HEK293T (cell line): ENCODE data around the gene RNGTT.
"Not testable (repeated sequence)": the region's sequence is repeated elsewhere in the genome, so short reads cannot be mapped to it uniquely, and the experiment has no call there.

Experiments used
- CTCF ChIA-PET: fragments of 350-600 bp; formaldehyde crosslinking; extraction: SDS; loops from one replicate; lab custom pipeline; 2021; ENCODE audit warnings: antibody characterized with exemption, inconsistent platforms; lab: Yijun Ruan, JAX
- POLR2A ChIA-PET: fragments of 350-600 bp; formaldehyde crosslinking; extraction: SDS; loops from one replicate; lab custom pipeline; 2020; ENCODE audit warnings: antibody characterized with exemption, inconsistent platforms; lab: Yijun Ruan, JAX
- DNase-seq: peaks from one replicate; pipeline ENCODE4 v3.0.0; 2012; ENCODE audit warnings: mixed read lengths; ENCODE audit errors: extremely low spot score
- ARNT ChIP-seq: fragments of 450-650 bp; IDR thresholded peaks from 2 replicates; pipeline ENCODE4 v1.6.1; 2017; ENCODE audit warnings: mild to moderate bottlenecking
- BHLHE40 ChIP-seq: fragments of 450-650 bp; IDR thresholded peaks from 2 replicates; pipeline ENCODE4 v1.6.1; 2016; ENCODE audit warnings: mild to moderate bottlenecking, moderate library complexity, borderline replicate concordance
- CTBP1 ChIP-seq: fragments of 450-650 bp; IDR thresholded peaks from 2 replicates; pipeline ENCODE4 v1.6.1; 2016; ENCODE audit warnings: borderline replicate concordance
- ELF4 ChIP-seq: fragments of 450-650 bp; IDR thresholded peaks from 2 replicates; pipeline ENCODE4 v1.6.1; 2017; ENCODE audit warnings: antibody characterized with exemption
- FOXA1 ChIP-seq: fragments of 450-650 bp; IDR thresholded peaks from 2 replicates; pipeline ENCODE4 v1.6.1; 2016; ENCODE audit warnings: mild to moderate bottlenecking
- FOXK2 ChIP-seq: fragments of 450-650 bp; IDR thresholded peaks from 2 replicates; pipeline ENCODE4 v1.6.1; 2016; ENCODE audit warnings: mild to moderate bottlenecking
- FOXM1 ChIP-seq: fragments of 450-650 bp; IDR thresholded peaks from 2 replicates; pipeline ENCODE4 v1.6.1; 2017; ENCODE audit warnings: mild to moderate bottlenecking, borderline replicate concordance
- HDGF ChIP-seq: fragments of 450-650 bp; IDR thresholded peaks from 2 replicates; pipeline ENCODE4 v1.6.1; 2017; ENCODE audit warnings: antibody characterized with exemption, borderline replicate concordance
- L3MBTL2 ChIP-seq: fragments of 450-650 bp; conservative IDR thresholded peaks from 2 replicates; pipeline ENCODE4 v1.6.1; 2016; ENCODE audit warnings: mild to moderate bottlenecking
- LEF1 ChIP-seq: fragments of 450-650 bp; IDR thresholded peaks from 2 replicates; pipeline ENCODE4 v1.6.1; 2017; ENCODE audit warnings: mild to moderate bottlenecking, borderline replicate concordance
- NFRKB ChIP-seq: fragments of 450-650 bp; IDR thresholded peaks from 2 replicates; pipeline ENCODE4 v1.6.1; 2016; ENCODE audit warnings: mild to moderate bottlenecking, moderate library complexity
- PKNOX1 ChIP-seq: fragments of 450-650 bp; IDR thresholded peaks from 2 replicates; pipeline ENCODE4 v1.6.1; 2016
- SP1 ChIP-seq: fragments of 450-650 bp; IDR thresholded peaks from 2 replicates; pipeline ENCODE4 v1.6.1; 2017
- SUZ12 ChIP-seq: fragments of 450-650 bp; IDR thresholded peaks from 2 replicates; pipeline ENCODE4 v1.6.1; 2016; ENCODE audit warnings: mild to moderate bottlenecking
- TARDBP ChIP-seq: fragments of 450-650 bp; IDR thresholded peaks from 2 replicates; pipeline ENCODE4 v1.6.1; 2016
- ZNF384 ChIP-seq: fragments of 450-650 bp; IDR thresholded peaks from 2 replicates; pipeline ENCODE4 v1.6.1; 2016

The RNGTT gene

GRCh38 chr6:88964509-88964908 is 1.1 kb upstream of the RNGTT start:
- TF ChIP-seq ELF4 (no peak), SUZ12 (no peak), PKNOX1 (no peak), LEF1 (no peak), FOXK2 (no peak), BHLHE40 (no peak), ARNT (no peak), FOXA1 (no peak), NFRKB (no peak), ZNF384 (no peak), TARDBP (no peak), L3MBTL2 (no peak), CTBP1 (no peak), SP1 (no peak), HDGF (no peak), FOXM1 (no peak)
- no peak for DNase-seq
- CTCF ChIA-PET, result no interaction called here
- POLR2A ChIA-PET, result interaction anchor here (0.7 kb wide), 1 partner anchor 116 kb away, joined by 3 read pairs; the partner anchor contains the start of gene PNRC1

DNA sequence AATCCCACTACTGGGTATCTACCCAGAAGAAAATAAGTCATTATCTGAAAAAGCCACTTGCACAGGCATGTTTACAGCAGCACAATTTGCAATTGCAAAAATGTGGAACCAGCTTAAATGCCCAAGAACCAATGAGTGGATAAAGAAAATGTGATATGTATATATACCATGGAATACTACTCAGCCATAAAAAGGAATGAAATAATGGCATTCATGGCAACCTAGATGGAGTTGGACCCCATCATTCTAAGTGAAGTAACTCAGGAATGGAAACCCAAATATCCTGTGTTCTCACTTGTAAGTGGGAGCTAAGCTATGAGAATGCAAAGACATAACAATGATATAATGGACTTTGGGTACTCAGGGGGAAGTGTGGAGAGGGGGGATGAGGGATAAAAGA is 4.6 kb downstream of the RNGTT start:
- ChIA-PET CTCF (no interaction called here), POLR2A (no interaction called here)
- TF ChIP-seq FOXK2 (no peak), LEF1 (no peak), FOXM1 (no peak), PKNOX1 (no peak), NFRKB (no peak), TARDBP (no peak), CTBP1 (no peak), ELF4 (no peak), ZNF384 (no peak), BHLHE40 (no peak), ARNT (no peak)
- DNase-seq, result no peak

GRCh38 chr6:88953550-88954386 is 9.7 kb downstream of the RNGTT start:
- ChIA-PET CTCF (no interaction called here), POLR2A (interaction anchor here (1.2 kb wide), 1 partner anchor 10 kb away, joined by 5 read pairs; the partner anchor contains the start of gene RNGTT)

DNA sequence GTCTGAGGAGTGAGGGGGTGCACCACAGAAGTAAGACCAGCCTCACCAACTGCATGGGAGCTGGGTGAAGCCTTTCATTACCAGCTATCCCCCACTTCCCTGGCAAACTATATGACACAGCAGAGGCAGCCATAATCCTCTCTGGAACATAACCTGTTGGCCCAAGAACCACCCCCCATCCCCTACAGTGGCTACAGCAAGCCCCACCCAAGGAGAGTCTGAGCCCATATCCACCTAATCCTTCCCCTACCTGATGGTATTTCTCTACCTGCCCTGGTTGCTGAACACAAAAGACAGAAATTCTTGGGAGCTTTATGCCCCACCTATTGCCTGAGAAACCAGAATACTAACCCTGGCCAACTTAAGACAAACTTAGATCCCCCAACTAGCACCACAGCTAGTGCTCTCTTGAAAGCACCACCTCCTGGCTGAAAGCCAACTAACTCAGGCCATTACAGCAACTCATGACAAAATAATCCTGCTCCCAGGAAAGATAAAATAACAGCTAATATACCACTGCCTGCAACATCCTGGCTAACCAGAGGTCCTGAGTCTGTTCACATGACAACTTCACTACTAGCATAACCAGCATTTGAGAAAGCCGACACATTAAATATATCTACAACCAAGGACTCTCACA is 11.2 kb downstream of the RNGTT start:
- no peak for TF ChIP-seq PKNOX1
- TF ChIP-seq FOXK2, result no peak
- TF ChIP-seq SUZ12, result no peak
- TF ChIP-seq BHLHE40, result no peak
- no peak for TF ChIP-seq NFRKB
- TF ChIP-seq ARNT, result no peak
- TF ChIP-seq FOXA1, result no peak
- TF ChIP-seq LEF1, result no peak
- DNase-seq, result no peak
- CTCF ChIA-PET, result no interaction called here
- POLR2A ChIA-PET, result interaction anchor here (1.2 kb wide), 1 partner anchor 11 kb away, joined by 7 read pairs; the partner anchor contains the start of gene RNGTT

More at GRCh38 chr6:88953550-88954386, 9.7 kb downstream of the RNGTT start:
- DNase-seq, result no peak
- no peak for TF ChIP-seq ZNF384
- no peak for TF ChIP-seq HDGF
- TF ChIP-seq ARNT, result no peak
- no peak for TF ChIP-seq FOXA1
- TF ChIP-seq ELF4, result no peak
- TF ChIP-seq CTBP1, result no peak
- no peak for TF ChIP-seq L3MBTL2
- no peak for TF ChIP-seq BHLHE40
- no peak for TF ChIP-seq FOXK2

GRCh38 chr6:88945415-88946008 is 17.9 kb downstream of the RNGTT start:
- ChIA-PET CTCF (no interaction called here), POLR2A (interaction anchor here (0.6 kb wide), 1 partner anchor 18 kb away, joined by 3 read pairs; the partner anchor contains the start of gene RNGTT)
- DNase-seq, result no peak
- no peak for TF ChIP-seq FOXK2

GRCh38 chr6:88933521-88933920 is 29.9 kb downstream of the RNGTT start:
- ChIA-PET CTCF (no interaction called here), POLR2A (no interaction called here)
- TF ChIP-seq CTBP1 (no peak), FOXA1 (no peak), HDGF (no peak), ARNT (no peak), PKNOX1 (no peak), LEF1 (no peak), SP1 (no peak), FOXK2 (no peak), L3MBTL2 (no peak), FOXM1 (no peak), SUZ12 (no peak), ZNF384 (no peak)
- DNase-seq, result no peak

GRCh38 chr6:88932019-88932418 is 31.4 kb downstream of the RNGTT start:
- DNase-seq, POLR2A ChIA-PET, CTCF ChIA-PET: not testable (repeated sequence)
